Measurements from ENCODE around the gene FAM228B.

- TF ChIP-seq YY1 (IDR thresholded peaks at IDR 0.05; ENCODE audit: insufficient read depth, insufficient read length) (no peak), ZNF274 (IDR thresholded peaks at IDR 0.05; ENCODE audit: low read depth, low read length) (no peak)
Observed at GRCh38 chr2:24200799-24201198, 77.5 kb downstream of the FAM228B start.

Data from NT2/D1 (cell line).